AG10803 (cell line): ENCODE measurements around the gene DCAF4.

Experiments
- DNase-seq: peaks from one replicate; pipeline ENCODE4 v3.0.0; 2010; ENCODE audit warnings: low read depth
- H3K4me3 ChIP-seq: 2 replicates; pipeline ENCODE4 v1.5.1; 2011; ENCODE audit warnings: mild to moderate bottlenecking, low read length, control low read depth
- TF ChIP-seq, protein P1 (sequence below): conservative IDR thresholded peaks from 2 replicates; pipeline ENCODE4 v1.5.1; 2011; ENCODE audit warnings: mild to moderate bottlenecking, low read length, control low read depth, inconsistent platforms

Gene DCAF4

GRCh38 chr14:72888636-72889201, 37.5 kb upstream of the DCAF4 start:
- no peak overlapping the region for H3K4me3 ChIP-seq
- TF ChIP-seq, protein P1, sequence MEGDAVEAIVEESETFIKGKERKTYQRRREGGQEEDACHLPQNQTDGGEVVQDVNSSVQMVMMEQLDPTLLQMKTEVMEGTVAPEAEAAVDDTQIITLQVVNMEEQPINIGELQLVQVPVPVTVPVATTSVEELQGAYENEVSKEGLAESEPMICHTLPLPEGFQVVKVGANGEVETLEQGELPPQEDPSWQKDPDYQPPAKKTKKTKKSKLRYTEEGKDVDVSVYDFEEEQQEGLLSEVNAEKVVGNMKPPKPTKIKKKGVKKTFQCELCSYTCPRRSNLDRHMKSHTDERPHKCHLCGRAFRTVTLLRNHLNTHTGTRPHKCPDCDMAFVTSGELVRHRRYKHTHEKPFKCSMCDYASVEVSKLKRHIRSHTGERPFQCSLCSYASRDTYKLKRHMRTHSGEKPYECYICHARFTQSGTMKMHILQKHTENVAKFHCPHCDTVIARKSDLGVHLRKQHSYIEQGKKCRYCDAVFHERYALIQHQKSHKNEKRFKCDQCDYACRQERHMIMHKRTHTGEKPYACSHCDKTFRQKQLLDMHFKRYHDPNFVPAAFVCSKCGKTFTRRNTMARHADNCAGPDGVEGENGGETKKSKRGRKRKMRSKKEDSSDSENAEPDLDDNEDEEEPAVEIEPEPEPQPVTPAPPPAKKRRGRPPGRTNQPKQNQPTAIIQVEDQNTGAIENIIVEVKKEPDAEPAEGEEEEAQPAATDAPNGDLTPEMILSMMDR = no peak
- peak; percentile 72 for DNase-seq

GRCh38 chr14:72889366-72889765, 36.9 kb upstream of the DCAF4 start:
- TF ChIP-seq, protein P1 = no peak
- H3K4me3 ChIP-seq = no peak overlapping the region
- no peak for DNase-seq

DNA sequence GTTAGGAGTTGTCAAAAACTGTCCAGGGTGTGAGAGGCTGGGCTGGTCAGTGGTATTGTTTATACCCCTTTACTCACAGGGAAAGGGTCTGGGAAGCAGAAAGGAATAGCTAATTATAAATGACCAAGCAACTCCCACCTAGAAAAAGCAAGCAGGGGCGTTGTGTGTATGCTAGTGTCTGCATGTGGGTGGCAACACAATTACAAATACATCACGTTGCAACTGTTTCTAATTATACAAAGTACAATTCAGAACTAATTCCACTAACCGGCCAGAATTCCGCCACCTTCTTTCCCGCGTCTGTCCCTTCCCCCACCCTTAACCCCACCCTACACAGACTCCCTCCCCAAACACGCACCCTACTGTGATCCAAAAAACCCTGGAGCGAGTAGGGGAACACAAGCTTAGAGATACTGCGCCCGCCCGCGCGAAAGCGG, 34.6 kb upstream of the DCAF4 start:
- H3K4me3 ChIP-seq = peak overlapping the region; percentile 83
- TF ChIP-seq, protein P1 = no peak
- DNase-seq = no peak

DNA sequence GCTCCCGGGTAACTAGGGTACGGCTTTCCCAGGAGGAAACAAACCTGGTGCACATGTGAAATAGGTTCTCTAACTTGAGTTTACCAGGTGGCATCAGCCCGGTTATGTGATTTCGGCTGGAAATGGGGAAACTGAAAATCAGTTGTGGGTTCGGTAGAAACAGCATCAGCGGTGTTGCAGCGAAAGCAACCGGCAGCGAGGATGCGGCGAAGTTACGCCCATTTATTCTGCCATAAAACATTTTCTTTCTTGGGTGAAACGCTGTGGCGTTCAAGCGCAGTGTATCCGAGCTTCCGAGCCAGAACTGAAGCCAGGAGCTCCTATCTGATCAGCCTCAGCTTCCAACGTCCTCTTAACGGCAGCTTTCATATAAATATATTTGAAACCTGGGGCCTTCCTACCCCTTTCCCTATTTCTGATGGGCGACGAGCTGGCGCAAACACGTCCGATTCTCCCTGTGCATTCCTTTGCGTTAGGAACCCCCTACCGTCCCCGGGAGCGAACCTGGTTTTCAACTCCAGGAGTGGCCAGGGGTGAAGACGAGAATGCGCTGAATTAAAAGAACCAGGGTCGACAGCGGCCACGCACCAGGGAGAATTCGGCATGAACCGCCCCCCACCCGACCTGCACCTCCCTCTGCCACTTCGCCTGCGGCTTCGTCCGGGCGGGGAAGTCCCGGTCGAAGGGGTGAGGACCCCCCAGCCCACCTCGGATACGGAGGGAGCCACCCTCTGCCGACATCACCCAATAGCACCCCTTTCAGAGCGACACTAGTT, 34.0 kb upstream of the DCAF4 start:
- TF ChIP-seq, protein P1 = peak; percentile 7; the same call in 1 of the 2 replicates
- DNase-seq = no peak
- H3K4me3 ChIP-seq = peak overlapping the region; percentile 83

- H3K4me3 ChIP-seq = peak overlapping the region; percentile 83
- TF ChIP-seq, protein P1 = no peak
- DNase-seq = no peak
These were observed 33.2 kb upstream of the DCAF4 start for GRCh38 chr14:72892879-72893635.

DNA sequence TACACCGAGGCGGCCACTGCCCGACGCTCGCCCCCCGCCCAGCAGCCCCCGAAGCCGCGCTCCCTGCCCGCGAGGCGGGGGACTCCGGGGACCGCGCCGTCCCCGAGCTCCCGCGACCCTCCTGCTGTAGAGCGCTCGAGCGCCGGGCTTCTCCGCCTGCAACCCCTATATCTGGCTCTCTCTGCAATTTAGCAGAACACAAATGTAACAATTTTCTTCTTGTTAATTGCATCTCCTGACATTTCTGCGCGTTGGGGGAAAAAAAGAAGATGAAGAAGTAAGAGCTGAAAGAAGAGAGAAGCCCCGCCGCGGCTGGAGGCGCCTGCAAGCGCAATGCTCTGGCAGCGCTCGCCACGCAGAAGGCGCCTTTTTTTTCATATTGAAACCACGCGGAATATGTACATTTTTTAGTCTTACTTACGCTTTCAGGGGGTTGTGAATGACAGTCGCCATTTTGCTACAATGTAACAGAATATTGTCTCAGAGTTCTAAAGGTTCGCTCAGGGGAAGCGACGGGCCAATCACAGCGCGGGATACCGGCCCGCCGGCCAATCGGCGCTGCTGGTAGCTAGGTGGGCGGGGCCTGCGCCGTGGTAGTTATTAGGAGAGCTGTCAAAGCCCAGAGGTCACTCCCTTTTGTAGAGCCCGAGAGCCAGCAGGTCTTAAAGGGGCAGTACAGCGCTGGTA, 32.5 kb upstream of the DCAF4 start, which contains the start of gene DPF3:
DPF3 (minus strand) TSS at position 466 of the 687 bp plus-strand sequence; CDS start at position 453, 13 bp downstream.
- peak; percentile 94 for DNase-seq
- H3K4me3 ChIP-seq = peak within 1 kb of the TSS; percentile 83
- TF ChIP-seq, protein P1 = no peak
